HepG2 (cell line): ENCODE results near the gene STK39. TPM values are rescaled to one million over a fixed set of nuclear protein-coding genes. Genes with fewer than 3 reads are reported as not detected.

Experiments
- ATF7 ChIP-seq, 2 experiments: fragments of 450-650 bp in 1 of 2; sonication (generic) in 1 of 2; formaldehyde crosslinking in 1 of 2; IDR thresholded peaks; 2 replicates each; pipeline versions ENCODE4 v1.4.0 to v1.6.1; 2016 to 2020; ENCODE audit warnings: antibody characterized with exemption in 1 of 2, mild to moderate bottlenecking in 1 of 2, missing genetic modification reagents in 1 of 2
- FOXP1 ChIP-seq, 2 experiments: fragments of 450-650 bp in 1 of 2; IDR thresholded peaks; 2 replicates each; pipeline ENCODE4 v1.6.1; 2017 to 2018; ENCODE audit warnings: antibody characterized with exemption in 1 of 2
- HNRNPL ChIP-seq: fragments of 200-400 bp; formaldehyde crosslinking; IDR thresholded peaks from 2 replicates; pipeline ENCODE4 v1.6.1; 2017; ENCODE audit warnings: mild to moderate bottlenecking, low read depth, low read length
- IRF2 ChIP-seq: IDR thresholded peaks from 2 replicates; pipeline ENCODE4 v1.6.1; 2018; ENCODE audit warnings: missing genetic modification reagents, missing compliant biosample characterization
- ISL2 ChIP-seq: sonication (generic); formaldehyde crosslinking; IDR thresholded peaks from 2 replicates; pipeline ENCODE4 v1.5.0; 2020; ENCODE audit warnings: missing genetic modification reagents
- JUNB ChIP-seq: sonication (generic); formaldehyde crosslinking; IDR thresholded peaks from 2 replicates; pipeline ENCODE4 v1.8.0; 2022; ENCODE audit warnings: missing genetic modification reagents, mild to moderate bottlenecking, borderline replicate concordance
- KAT8 ChIP-seq: IDR thresholded peaks from 2 replicates; pipeline ENCODE4 v1.6.1; 2016; ENCODE audit warnings: missing genetic modification reagents, missing compliant biosample characterization
- MBD4 ChIP-seq: IDR thresholded peaks from 2 replicates; pipeline ENCODE4 v1.6.1; 2012; ENCODE audit warnings: low read length, inconsistent platforms, borderline replicate concordance
- NCOA2 ChIP-seq: sonication (generic); formaldehyde crosslinking; IDR thresholded peaks from 2 replicates; pipeline ENCODE4 v1.8.0; 2022; ENCODE audit warnings: inconsistent platforms
- NCOA5 ChIP-seq: sonication (generic); formaldehyde crosslinking; IDR thresholded peaks from 2 replicates; pipeline ENCODE4 v1.4.0; 2020; ENCODE audit warnings: missing genetic modification reagents
- NFE2 ChIP-seq: sonication (generic); formaldehyde crosslinking; IDR thresholded peaks from 2 replicates; pipeline ENCODE4 v1.4.0; 2020; ENCODE audit warnings: missing genetic modification reagents
- NONO ChIP-seq, 2 experiments: fragments of 450-650 bp in 1 of 2; sonication (generic) in 1 of 2; formaldehyde crosslinking in 1 of 2; IDR thresholded peaks in 1 of 2; conservative IDR thresholded peaks in 1 of 2; 2 replicates each; pipeline versions ENCODE4 v1.6.1 to v1.8.0; 2017 to 2022; ENCODE audit warnings: mild to moderate bottlenecking in 1 of 2, missing genetic modification reagents in 1 of 2, moderate library complexity in 1 of 2
- PLRG1 ChIP-seq: fragments of 450-650 bp; conservative IDR thresholded peaks from 2 replicates; pipeline ENCODE4 v1.6.1; 2016
- PPARG ChIP-seq: conservative IDR thresholded peaks from 2 replicates; pipeline ENCODE4 v1.6.1; 2016; ENCODE audit warnings: missing biosample characterization, missing genetic modification reagents
- RBFOX2 ChIP-seq: fragments of 200-400 bp; formaldehyde crosslinking; IDR thresholded peaks from 2 replicates; pipeline ENCODE4 v1.6.1; 2017; ENCODE audit warnings: low read depth, mild to moderate bottlenecking, low read length
- SKI ChIP-seq: fragments of 450-650 bp; IDR thresholded peaks from one replicate; pipeline ENCODE4 v1.6.1; 2018; ENCODE audit warnings: mild to moderate bottlenecking; ENCODE audit not compliant: partially characterized antibody
- SOX5 ChIP-seq: IDR thresholded peaks from 2 replicates; pipeline ENCODE4 v1.6.1; 2016; ENCODE audit warnings: borderline replicate concordance
- SOX6 ChIP-seq, 2 experiments: fragments of 450-650 bp in 1 of 2; sonication (generic) in 1 of 2; formaldehyde crosslinking in 1 of 2; IDR thresholded peaks; 2 replicates each; pipeline versions ENCODE4 v1.4.0 to v1.6.1; 2017 to 2020; ENCODE audit warnings: antibody characterized with exemption in 1 of 2, mild to moderate bottlenecking in 1 of 2, missing genetic modification reagents in 1 of 2
- SP5 ChIP-seq: IDR thresholded peaks from 2 replicates; pipeline ENCODE4 v1.6.1; 2016; ENCODE audit warnings: low read depth, borderline replicate concordance
- SSRP1 ChIP-seq: IDR thresholded peaks from 2 replicates; pipeline ENCODE4 v1.6.1; 2016; ENCODE audit warnings: control low read depth
- STAG1 ChIP-seq: sonication (generic); formaldehyde crosslinking; IDR thresholded peaks from 2 replicates; pipeline ENCODE4 v1.4.0; 2020; ENCODE audit warnings: missing genetic modification reagents
- TCF7 ChIP-seq: sonication (generic); IDR thresholded peaks from 2 replicates; pipeline ENCODE4 v1.6.1; 2016; ENCODE audit warnings: antibody characterized with exemption, low read depth
- ZNF484 ChIP-seq: sonication (generic); formaldehyde crosslinking; IDR thresholded peaks from 2 replicates; pipeline ENCODE4 v1.5.1; 2020; ENCODE audit warnings: mild to moderate bottlenecking, low read depth, missing genetic modification reagents, borderline replicate concordance
- ZNF543 ChIP-seq: sonication (generic); formaldehyde crosslinking; IDR thresholded peaks from 2 replicates; pipeline ENCODE4 v1.4.0; 2020; ENCODE audit warnings: mild to moderate bottlenecking, missing genetic modification reagents
- ZNF547 ChIP-seq: sonication (generic); formaldehyde crosslinking; IDR thresholded peaks from 2 replicates; pipeline ENCODE4 v1.5.1; 2020; ENCODE audit warnings: mild to moderate bottlenecking, missing genetic modification reagents
- ZNF614 ChIP-seq: IDR thresholded peaks from 2 replicates; pipeline ENCODE4 v1.6.1; 2018; ENCODE audit warnings: missing biosample characterization, missing genetic modification reagents, inconsistent platforms, borderline replicate concordance
- ZNF672 ChIP-seq: sonication (generic); formaldehyde crosslinking; IDR thresholded peaks from 2 replicates; pipeline ENCODE4 v1.8.1; 2022; ENCODE audit warnings: missing genetic modification reagents
- ZNF792 ChIP-seq: IDR thresholded peaks from 2 replicates; pipeline ENCODE4 v1.6.1; 2016
- polyA plus RNA-seq, 8 experiments: library from polyadenylated mRNA; depleted of rRNA in 3 of 8; stranded (reverse) in 7 of 8; unstranded in 1 of 8; fragments of >200 nt; fragmentation: Illumina TruSeq in 4 of 8; extraction: Trizol in 4 of 8; gene quantifications; 2 replicates each; pipeline versions ENCODE4 v1.2.1 to v1.2.3, GENCODE V29; 2011 to 2016; ENCODE audit warnings: low read depth in 4 of 8, missing spikeins in 1 of 8, mixed read lengths in 1 of 8; ENCODE audit not compliant: insufficient read depth in 1 of 8
- total RNA-seq, 5 experiments: library from RNA; depleted of rRNA; stranded (reverse); fragments of >200 nt; fragmentation: Illumina TruSeq; extraction: Trizol; gene quantifications; 2 replicates each; pipeline ENCODE4 v1.2.3, GENCODE V29; 2016; ENCODE audit warnings: low read depth in 1 of 5
- TF ChIP-seq, protein P1 (sequence below): sonication (generic); formaldehyde crosslinking; IDR thresholded peaks from 2 replicates; pipeline ENCODE4 v1.4.0; 2020; ENCODE audit warnings: missing genetic modification reagents, borderline replicate concordance
- TF ChIP-seq, protein P2 (sequence below): IDR thresholded peaks from 2 replicates; pipeline ENCODE4 v1.6.1; 2016; ENCODE audit warnings: control low read depth
- TF ChIP-seq, protein P3 (sequence below): IDR thresholded peaks from 2 replicates; pipeline ENCODE4 v1.6.1; 2016; ENCODE audit warnings: missing compliant biosample characterization, missing genetic modification reagents, borderline replicate concordance

Gene STK39
- total and polyA plus RNA-seq, 2 of the 13 experiments (the other 11 are each of a cell fraction or from before 2014, with no cell fraction given): 27.3 to 38.4 TPM

DNA sequence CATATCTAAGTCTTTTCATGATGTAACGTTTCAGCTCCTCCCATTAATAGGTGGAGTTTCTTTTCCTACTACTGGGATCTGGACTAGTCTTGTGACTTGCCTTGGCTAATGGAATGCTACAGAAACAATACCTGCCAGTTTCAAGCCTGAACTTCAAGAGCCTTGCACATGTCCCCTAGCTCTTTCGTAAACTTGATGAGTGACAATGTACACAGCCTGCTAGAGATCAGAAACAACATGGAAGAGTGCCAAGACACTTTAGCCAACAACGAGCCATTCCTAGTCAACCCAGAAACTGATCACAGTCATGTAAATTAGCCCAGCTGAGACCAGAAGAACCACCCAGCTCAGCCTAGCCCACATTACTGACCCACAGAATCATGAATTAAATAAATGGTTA lies 24.8 kb upstream of the STK39 start (continued):
- TF ChIP-seq ATF7 (IDR thresholded peaks at IDR 0.05) (0 out of 2 replicates have a peak, but pooled peaks have one; percentile 9), ATF7 (CRISPR knock-in tag; IDR thresholded peaks at IDR 0.05) (no peak), RBFOX2 (no peak), NONO (IDR thresholded peaks at IDR 0.05) (no peak), NONO (CRISPR knock-in tag; conservative IDR thresholded peaks at IDR 0.05) (0 out of 2 replicates have a peak, but pooled peaks have one; percentile 24), HNRNPL (no peak), NCOA5 (CRISPR knock-in tag) (no peak), FOXP1 (IDR thresholded peaks at IDR 0.05) (peak; percentile 54; the same call in 1 of the 2 replicates), FOXP1 (CRISPR knock-in tag; IDR thresholded peaks at IDR 0.05) (peak; percentile 89), SOX6 (IDR thresholded peaks at IDR 0.05) (no peak), SOX6 (CRISPR knock-in tag; IDR thresholded peaks at IDR 0.05) (peak; percentile 84), JUNB (CRISPR knock-in tag) (no peak), SOX5 (CRISPR knock-in tag) (peak; percentile 97), IRF2 (CRISPR knock-in tag) (peak; percentile 45; the same call in 1 of the 2 replicates), ZNF672 (CRISPR knock-in tag) (no peak), ZNF484 (CRISPR knock-in tag) (no peak), NCOA2 (CRISPR knock-in tag) (peak; percentile 66), NFE2 (CRISPR knock-in tag) (no peak), ZNF792 (CRISPR knock-in tag) (peak; percentile 53; the same call in 1 of the 2 replicates), PLRG1 (no peak), ZNF547 (CRISPR knock-in tag) (no peak), PPARG (CRISPR knock-in tag) (0 out of 2 replicates have a peak, but pooled peaks have one; percentile 20), STAG1 (CRISPR knock-in tag) (no peak), SKI (peak; percentile 40), SSRP1 (CRISPR knock-in tag) (no peak), KAT8 (CRISPR knock-in tag) (0 out of 2 replicates have a peak, but pooled peaks have one; percentile 61), TCF7 (peak; percentile 83), SP5 (CRISPR knock-in tag) (peak; percentile 25; the same call in 1 of the 2 replicates), ZNF543 (CRISPR knock-in tag) (no peak), ZNF614 (CRISPR knock-in tag) (peak; percentile 92), MBD4 (no peak), ISL2 (CRISPR knock-in tag) (peak; percentile 69; the same call in 1 of the 2 replicates)
- TF ChIP-seq, protein P1, sequence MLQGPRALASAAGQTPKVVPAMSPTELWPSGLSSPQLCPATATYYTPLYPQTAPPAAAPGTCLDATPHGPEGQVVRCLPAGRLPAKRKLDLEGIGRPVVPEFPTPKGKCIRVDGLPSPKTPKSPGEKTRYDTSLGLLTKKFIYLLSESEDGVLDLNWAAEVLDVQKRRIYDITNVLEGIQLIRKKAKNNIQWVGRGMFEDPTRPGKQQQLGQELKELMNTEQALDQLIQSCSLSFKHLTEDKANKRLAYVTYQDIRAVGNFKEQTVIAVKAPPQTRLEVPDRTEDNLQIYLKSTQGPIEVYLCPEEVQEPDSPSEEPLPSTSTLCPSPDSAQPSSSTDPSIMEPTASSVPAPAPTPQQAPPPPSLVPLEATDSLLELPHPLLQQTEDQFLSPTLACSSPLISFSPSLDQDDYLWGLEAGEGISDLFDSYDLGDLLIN (CRISPR knock-in tag): no peak
- TF ChIP-seq, protein P2, sequence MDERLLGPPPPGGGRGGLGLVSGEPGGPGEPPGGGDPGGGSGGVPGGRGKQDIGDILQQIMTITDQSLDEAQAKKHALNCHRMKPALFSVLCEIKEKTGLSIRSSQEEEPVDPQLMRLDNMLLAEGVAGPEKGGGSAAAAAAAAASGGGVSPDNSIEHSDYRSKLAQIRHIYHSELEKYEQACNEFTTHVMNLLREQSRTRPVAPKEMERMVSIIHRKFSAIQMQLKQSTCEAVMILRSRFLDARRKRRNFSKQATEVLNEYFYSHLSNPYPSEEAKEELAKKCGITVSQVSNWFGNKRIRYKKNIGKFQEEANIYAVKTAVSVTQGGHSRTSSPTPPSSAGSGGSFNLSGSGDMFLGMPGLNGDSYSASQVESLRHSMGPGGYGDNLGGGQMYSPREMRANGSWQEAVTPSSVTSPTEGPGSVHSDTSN (CRISPR knock-in tag): 0 out of 2 replicates have a peak, but pooled peaks have one; percentile 48
- TF ChIP-seq, protein P3, sequence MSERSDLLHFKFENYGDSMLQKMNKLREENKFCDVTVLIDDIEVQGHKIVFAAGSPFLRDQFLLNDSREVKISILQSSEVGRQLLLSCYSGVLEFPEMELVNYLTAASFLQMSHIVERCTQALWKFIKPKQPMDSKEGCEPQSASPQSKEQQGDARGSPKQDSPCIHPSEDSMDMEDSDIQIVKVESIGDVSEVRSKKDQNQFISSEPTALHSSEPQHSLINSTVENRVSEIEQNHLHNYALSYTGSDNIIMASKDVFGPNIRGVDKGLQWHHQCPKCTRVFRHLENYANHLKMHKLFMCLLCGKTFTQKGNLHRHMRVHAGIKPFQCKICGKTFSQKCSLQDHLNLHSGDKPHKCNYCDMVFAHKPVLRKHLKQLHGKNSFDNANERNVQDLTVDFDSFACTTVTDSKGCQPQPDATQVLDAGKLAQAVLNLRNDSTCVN (CRISPR knock-in tag): peak; percentile 65; the same call in 1 of the 2 replicates
